Activated CD8-positive, alpha-beta memory T cell treated with anti-CD3 and anti-CD28 coated beads for 36 hours (primary cell): ENCODE results near the gene UBE2D3. TPM values are rescaled to one million over a fixed set of nuclear protein-coding genes. Genes with fewer than 3 reads are reported as not detected.

Experiments used
- CTCF ChIA-PET: fragments of 350-600 bp; sonication (Branson Sonifier 250); formaldehyde crosslinking; loops from one replicate; lab custom pipeline; 2021; ENCODE audit warnings: antibody characterized with exemption; lab: Charles Lee
- POLR2A ChIA-PET: fragments of 350-600 bp; sonication (Branson Sonifier 250); formaldehyde crosslinking; loops from one replicate; lab custom pipeline; 2021; ENCODE audit warnings: antibody characterized with exemption; lab: Charles Lee
- total RNA-seq, 2 experiments: library from RNA; stranded (reverse); gene quantifications; one replicate each; pipeline ENCODE4 v1.2.3, GENCODE V29; 2021

The UBE2D3 gene
- total RNA-seq, 2 experiments from 2014 or later = 486 to 487 TPM

DNA sequence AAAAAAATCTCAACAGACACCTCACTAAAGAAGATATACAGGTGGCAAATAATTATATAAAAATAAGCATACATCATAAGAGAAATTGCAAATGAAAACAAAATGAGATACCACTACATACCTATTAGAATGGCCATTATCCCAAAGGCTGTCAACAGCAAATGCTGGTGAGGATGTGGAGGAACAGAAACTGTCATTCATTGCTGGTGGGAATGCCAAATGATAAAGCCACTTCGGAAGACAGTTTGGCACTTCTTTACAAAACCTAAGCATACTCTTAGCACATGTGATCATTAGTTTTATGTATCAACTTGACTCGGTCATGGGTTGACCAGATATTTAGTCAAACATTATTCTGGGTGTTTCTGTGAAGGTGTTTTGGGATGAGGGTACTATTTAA, 53.1 kb downstream of the UBE2D3 start:
- ChIA-PET CTCF (no interaction called here), POLR2A (no interaction called here)

GRCh38 chr4:102772738-102773340, 54.5 kb downstream of the UBE2D3 start:
- CTCF ChIA-PET = no interaction called here
- POLR2A ChIA-PET = no interaction called here

GRCh38 chr4:102764901-102765300, 62.5 kb downstream of the UBE2D3 start:
- ChIA-PET CTCF (no interaction called here), POLR2A (no interaction called here)

DNA sequence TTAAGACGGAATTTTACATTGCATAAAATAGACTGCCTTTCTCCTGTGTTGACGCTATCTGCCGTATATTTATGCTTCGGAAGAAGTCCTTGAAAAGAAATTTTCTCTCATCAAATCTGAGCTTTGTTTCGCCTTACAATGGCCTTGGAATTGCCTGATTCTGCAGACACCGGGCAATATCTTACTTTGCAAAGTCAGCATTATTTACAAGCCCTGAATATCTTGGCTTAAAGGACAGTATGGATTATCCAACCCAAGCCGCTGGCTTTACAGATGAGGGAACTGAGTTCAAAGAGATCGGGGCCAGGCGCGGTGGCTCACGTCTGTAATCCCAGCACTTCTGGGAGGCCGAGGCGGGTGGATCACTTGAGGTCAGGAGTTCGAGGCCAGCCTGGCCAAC, 65.4 kb downstream of the UBE2D3 start:
- ChIA-PET CTCF (interaction anchor here (0.7 to 1.0 kb wide), 3 partner anchors 27 to 65 kb away, joined by 3 read pairs; partner anchors contain the start of gene UBE2D3), POLR2A (interaction anchor here (0.9 to 2.1 kb wide), 4 partner anchors 19 to 107 kb away, joined by 6 to 15 read pairs (median 11); partner anchors contain the start of genes CISD2 and UBE2D3)

- ChIA-PET POLR2A (interaction anchor here (0.6 to 2.1 kb wide), 10 partner anchors 26 to 416 kb away, joined by 3 to 15 read pairs (median 5); partner anchors contain the start of genes CISD2, NFKB1, SLC39A8 and UBE2D3), CTCF (interaction anchor here (0.7 to 1.0 kb wide), 3 partner anchors 26 to 66 kb away, joined by 3 read pairs; partner anchors contain the start of gene UBE2D3)
Measured at GRCh38 chr4:102761296-102761701, 66.1 kb downstream of the UBE2D3 start.

GRCh38 chr4:102760645-102761295, 66.6 kb downstream of the UBE2D3 start, which contains the start of gene MANBA:
Gene MANBA (minus strand): TSS chr4:102760968. CDS start chr4:102760894, 74 bp downstream.
- ChIA-PET CTCF (interaction anchor here (0.9 to 1.0 kb wide), 2 partner anchors 25 to 55 kb away, joined by 3 read pairs; no protein-coding TSS in a partner anchor), POLR2A (interaction anchor here (0.6 to 2.1 kb wide), 11 partner anchors 26 to 1331 kb away, joined by 3 to 15 read pairs (median 4); partner anchors contain the start of genes CISD2, NFKB1, SLC39A8 and UBE2D3)

DNA sequence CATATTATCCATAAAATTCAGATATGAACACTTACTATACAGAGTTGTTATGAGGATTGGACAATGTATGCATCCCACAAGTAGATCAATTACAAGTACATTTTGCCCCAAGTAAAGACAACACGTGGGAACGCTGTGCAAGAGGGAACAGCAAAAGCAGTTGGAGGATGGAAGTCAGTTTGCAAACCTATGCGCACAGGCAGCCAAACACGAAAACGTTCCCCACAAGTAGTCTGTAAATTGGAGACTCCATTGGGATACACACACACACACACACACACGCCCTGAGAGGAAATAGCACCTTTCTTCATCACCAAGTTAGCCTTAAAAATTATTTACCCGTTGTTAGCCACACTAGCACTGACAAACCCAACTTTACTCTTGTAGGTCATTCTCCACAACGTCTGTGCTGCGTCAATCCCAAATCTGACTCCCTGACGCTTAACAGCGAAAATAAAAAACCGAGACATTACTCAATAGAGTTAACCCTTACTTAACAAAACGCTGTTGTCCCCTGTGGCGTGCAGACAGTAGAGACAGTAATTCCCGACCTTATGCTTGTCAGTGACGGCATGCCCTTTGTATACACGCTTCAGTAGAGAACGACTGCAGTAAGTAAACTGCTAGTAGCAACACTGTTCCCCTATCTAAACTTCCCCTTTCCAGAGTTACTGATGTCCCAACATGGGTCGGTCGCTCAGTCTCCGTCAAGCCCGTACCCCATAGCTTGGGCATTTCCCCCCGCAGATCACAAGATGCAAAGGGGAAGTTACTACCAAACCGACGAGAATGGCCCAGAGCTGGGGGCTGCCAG, 67.3 kb downstream of the UBE2D3 start:
- POLR2A ChIA-PET = interaction anchor here (0.6 to 2.1 kb wide), 7 partner anchors 25 to 1330 kb away, joined by 3 to 15 read pairs (median 4); partner anchors contain the start of genes CISD2, SLC39A8 and UBE2D3
- CTCF ChIA-PET = no interaction called here

DNA sequence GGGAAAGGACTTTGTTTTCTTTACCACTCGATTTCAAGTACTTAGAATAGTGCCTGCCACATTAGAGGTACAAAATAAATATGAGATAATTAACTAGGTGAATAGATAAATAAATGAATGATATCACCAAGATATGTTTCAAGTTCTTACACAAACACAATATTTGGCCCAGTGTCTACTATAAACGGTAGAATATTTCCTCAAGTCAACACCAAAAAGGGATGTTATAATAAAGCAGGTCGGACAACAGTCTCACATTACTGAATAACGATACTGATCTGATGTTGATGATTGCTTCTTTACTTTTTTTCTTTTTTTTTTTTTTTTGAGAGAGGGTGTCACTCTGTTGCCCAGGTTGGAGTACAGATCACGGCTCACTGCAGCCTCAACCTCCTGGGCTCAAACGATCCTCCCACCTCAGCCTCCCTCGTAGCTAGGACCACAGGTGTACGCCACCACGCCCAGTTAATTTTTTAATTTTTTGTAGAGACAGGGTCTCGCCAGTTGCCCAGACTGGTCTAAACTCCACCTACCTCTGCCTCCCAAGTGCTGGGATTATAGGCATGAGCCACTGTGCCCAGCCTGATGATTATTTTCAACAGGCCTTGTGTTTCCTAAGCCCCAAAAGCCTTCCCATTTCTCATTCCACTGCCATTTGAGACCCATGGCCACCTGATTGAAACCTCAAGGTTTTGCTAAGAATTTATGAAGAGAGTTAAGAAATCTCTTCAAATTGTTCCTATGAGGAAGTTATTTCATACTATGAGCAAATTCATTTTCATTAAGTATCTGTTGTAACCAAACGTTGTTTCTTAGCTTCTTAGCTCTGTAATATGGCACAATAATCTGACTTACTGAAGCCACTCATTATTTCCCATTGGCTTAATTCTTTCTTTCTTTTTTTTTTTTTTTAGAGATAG, 68.8 kb downstream of the UBE2D3 start:
- CTCF ChIA-PET = interaction anchor here (0.5 kb wide), 1 partner anchor 11 kb away, joined by 3 read pairs; no protein-coding TSS in a partner anchor
- POLR2A ChIA-PET = no interaction called here

DNA sequence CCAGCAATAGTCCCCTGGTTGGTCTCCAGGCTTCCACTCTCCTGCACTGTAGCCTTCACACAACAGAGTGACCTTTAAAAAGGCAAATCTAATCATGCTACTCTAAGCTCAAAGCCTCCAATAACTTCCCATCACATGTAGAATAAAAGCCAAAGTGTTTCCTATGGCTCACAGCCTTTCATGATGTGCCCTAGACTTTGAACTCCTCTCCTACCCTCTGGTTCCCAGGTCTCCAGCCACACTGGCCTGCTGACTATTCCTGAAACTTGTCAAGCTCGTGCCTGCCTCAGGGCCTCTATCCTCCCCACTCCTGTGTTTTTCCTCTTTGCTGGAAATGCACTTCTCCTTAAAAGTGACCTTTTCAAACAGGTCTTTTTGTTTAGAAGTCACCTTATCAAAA, 69.7 kb downstream of the UBE2D3 start:
- CTCF ChIA-PET = no interaction called here
- POLR2A ChIA-PET = no interaction called here

DNA sequence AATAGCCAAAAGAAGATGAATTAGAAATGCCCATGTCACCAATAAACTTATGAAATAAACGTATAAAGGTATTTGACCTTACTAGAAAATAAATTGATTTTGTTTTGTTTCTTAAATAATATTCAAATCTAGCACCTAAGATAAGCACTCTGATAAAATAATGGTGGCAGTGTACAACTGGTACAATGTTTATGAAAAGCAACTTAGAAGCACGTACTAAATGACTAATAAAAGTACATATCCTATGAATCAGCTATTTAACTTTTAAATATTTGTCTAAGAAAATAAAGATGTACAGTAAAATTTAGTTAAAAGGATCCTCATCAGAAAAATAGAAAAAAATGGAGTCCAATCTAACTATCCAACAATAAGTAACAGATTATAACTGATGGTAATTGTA, 73.3 kb downstream of the UBE2D3 start:
- POLR2A ChIA-PET = no interaction called here
- CTCF ChIA-PET = interaction anchor here (0.7 kb wide), 1 partner anchor 32 kb away, joined by 6 read pairs; no protein-coding TSS in a partner anchor

- POLR2A ChIA-PET = no interaction called here
- CTCF ChIA-PET = no interaction called here
Measured at GRCh38 chr4:102751941-102752340, 75.4 kb downstream of the UBE2D3 start.

Other genes starting within 250 kb of the UBE2D3 start
- 1 to 10 TPM; 7.3 to 8.4 TPM for gene MANBA, start 66.6 kb downstream of the UBE2D3 start, total RNA-seq
- gene CISD2, start 41.4 kb upstream of the UBE2D3 start, total RNA-seq = 10 to 100 TPM; 42.5 to 43.0 TPM
- under 1 TPM; 0.59 to 0.82 TPM for gene SLC9B1, start 192.2 kb upstream of the UBE2D3 start, total RNA-seq
- gene SLC9B2, start 249.2 kb upstream of the UBE2D3 start, total RNA-seq = 10 to 100 TPM; 44.5 to 46.6 TPM